Measurements from ENCODE around the gene DLL3. TPM values are rescaled to one million over a fixed set of nuclear protein-coding genes. Genes with fewer than 3 reads are reported as not detected.

Gene DLL3
- total and polyA plus RNA-seq, 10 of the 15 experiments (the other 5 are each of a cell fraction or from before 2014, with no cell fraction given), result 0.18 to 2.0 (median 0.95) TPM

GRCh38 chr19:39506944-39507714 is 8.4 kb downstream of the DLL3 start (continued):
- TF ChIP-seq, protein P1, sequence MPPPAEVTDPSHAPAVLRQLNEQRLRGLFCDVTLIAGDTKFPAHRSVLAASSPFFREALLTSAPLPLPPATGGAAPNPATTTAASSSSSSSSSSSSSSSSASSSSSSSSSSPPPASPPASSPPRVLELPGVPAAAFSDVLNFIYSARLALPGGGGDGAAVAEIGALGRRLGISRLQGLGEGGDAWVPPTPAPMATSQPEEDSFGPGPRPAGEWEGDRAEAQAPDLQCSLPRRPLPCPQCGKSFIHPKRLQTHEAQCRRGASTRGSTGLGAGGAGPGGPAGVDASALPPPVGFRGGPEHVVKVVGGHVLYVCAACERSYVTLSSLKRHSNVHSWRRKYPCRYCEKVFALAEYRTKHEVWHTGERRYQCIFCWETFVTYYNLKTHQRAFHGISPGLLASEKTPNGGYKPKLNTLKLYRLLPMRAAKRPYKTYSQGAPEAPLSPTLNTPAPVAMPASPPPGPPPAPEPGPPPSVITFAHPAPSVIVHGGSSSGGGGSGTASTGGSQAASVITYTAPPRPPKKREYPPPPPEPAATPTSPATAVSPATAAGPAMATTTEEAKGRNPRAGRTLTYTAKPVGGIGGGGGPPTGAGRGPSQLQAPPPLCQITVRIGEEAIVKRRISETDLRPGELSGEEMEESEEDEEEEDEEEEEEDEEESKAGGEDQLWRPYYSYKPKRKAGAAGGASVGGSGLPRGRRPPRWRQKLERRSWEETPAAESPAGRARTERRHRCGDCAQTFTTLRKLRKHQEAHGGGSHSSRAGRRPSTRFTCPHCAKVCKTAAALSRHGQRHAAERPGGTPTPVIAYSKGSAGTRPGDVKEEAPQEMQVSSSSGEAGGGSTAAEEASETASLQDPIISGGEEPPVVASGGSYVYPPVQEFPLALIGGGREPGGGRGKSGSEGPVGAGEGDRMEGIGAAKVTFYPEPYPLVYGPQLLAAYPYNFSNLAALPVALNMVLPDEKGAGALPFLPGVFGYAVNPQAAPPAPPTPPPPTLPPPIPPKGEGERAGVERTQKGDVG (CRISPR knock-in tag; IDR thresholded peaks at IDR 0.05), result no peak
- TF ChIP-seq, protein P2, sequence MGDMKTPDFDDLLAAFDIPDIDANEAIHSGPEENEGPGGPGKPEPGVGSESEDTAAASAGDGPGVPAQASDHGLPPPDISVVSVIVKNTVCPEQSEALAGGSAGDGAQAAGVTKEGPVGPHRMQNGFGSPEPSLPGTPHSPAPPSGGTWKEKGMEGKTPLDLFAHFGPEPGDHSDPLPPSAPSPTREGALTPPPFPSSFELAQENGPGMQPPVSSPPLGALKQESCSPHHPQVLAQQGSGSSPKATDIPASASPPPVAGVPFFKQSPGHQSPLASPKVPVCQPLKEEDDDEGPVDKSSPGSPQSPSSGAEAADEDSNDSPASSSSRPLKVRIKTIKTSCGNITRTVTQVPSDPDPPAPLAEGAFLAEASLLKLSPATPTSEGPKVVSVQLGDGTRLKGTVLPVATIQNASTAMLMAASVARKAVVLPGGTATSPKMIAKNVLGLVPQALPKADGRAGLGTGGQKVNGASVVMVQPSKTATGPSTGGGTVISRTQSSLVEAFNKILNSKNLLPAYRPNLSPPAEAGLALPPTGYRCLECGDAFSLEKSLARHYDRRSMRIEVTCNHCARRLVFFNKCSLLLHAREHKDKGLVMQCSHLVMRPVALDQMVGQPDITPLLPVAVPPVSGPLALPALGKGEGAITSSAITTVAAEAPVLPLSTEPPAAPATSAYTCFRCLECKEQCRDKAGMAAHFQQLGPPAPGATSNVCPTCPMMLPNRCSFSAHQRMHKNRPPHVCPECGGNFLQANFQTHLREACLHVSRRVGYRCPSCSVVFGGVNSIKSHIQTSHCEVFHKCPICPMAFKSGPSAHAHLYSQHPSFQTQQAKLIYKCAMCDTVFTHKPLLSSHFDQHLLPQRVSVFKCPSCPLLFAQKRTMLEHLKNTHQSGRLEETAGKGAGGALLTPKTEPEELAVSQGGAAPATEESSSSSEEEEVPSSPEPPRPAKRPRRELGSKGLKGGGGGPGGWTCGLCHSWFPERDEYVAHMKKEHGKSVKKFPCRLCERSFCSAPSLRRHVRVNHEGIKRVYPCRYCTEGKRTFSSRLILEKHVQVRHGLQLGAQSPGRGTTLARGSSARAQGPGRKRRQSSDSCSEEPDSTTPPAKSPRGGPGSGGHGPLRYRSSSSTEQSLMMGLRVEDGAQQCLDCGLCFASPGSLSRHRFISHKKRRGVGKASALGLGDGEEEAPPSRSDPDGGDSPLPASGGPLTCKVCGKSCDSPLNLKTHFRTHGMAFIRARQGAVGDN (IDR thresholded peaks at IDR 0.05), result peak; percentile 76; the same call in 1 of the 2 replicates
- TF ChIP-seq CBFB (IDR thresholded peaks at IDR 0.05; ENCODE audit: low read depth) (no peak), BMI1 (IDR thresholded peaks at IDR 0.05; ENCODE audit: borderline replicate concordance) (no peak), SUZ12 (IDR thresholded peaks at IDR 0.05; ENCODE audit: unreplicated experiment) (no peak), GATAD2B (conservative IDR thresholded peaks at IDR 0.05; ENCODE audit: low read depth) (peak; percentile 68; the same call in 1 of the 2 replicates), SMC3 (IDR thresholded peaks at IDR 0.05; ENCODE audit: borderline replicate concordance, low read length) (no peak)
